Prostate gland (tissue), 2 donors: Measurements from ENCODE around the gene CFAP61.

Experiments used
- POLR2A ChIP-seq: fragments of 450-650 bp; IDR thresholded peaks from one replicate; pipeline ENCODE4 v1.6.1; 2016; ENCODE audit warnings: antibody characterized with exemption, mild to moderate bottlenecking
- POLR2AphosphoS5 ChIP-seq: sonication (generic); formaldehyde crosslinking; IDR thresholded peaks from one replicate; pipeline ENCODE4 v1.6.1; 2017; ENCODE audit warnings: antibody characterized with exemption
- TF ChIP-seq, protein P1 (sequence below), 4 experiments: fragments of 200-600 bp in 2 of 4; fragments of 450-650 bp in 2 of 4; sonication (generic) in 2 of 4; IDR thresholded peaks; 1 replicate in 3 of 4; 2 replicates in 1 of 4; pipeline ENCODE4 v1.5.1; 2016 to 2019; ENCODE audit warnings: antibody characterized with exemption in 4 of 4, mild to moderate bottlenecking in 2 of 4, moderate library complexity in 2 of 4

DNA sequence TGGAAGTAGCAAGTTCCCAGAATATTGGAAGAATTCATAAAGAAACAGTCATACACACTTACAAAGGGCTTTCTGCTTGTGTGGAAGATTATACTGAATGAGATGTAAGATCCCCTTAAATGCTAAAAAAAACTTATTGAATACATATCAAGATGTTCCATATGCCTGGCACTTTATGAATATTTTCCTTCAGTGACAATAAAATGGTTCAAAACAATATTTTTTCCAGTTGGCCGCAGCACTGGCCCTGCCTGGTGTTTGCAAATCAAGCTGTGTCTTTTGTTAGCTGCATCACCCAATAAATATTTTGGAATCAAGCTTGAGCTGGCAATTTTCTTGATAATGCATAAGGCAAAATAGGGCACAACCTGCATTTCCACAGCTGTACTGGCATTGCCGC, 51.2 kb downstream of the CFAP61 start:
- TF ChIP-seq, protein P1, sequence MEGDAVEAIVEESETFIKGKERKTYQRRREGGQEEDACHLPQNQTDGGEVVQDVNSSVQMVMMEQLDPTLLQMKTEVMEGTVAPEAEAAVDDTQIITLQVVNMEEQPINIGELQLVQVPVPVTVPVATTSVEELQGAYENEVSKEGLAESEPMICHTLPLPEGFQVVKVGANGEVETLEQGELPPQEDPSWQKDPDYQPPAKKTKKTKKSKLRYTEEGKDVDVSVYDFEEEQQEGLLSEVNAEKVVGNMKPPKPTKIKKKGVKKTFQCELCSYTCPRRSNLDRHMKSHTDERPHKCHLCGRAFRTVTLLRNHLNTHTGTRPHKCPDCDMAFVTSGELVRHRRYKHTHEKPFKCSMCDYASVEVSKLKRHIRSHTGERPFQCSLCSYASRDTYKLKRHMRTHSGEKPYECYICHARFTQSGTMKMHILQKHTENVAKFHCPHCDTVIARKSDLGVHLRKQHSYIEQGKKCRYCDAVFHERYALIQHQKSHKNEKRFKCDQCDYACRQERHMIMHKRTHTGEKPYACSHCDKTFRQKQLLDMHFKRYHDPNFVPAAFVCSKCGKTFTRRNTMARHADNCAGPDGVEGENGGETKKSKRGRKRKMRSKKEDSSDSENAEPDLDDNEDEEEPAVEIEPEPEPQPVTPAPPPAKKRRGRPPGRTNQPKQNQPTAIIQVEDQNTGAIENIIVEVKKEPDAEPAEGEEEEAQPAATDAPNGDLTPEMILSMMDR (IDR thresholded peaks at IDR 0.05), result no peak
- TF ChIP-seq POLR2A (no peak), POLR2AphosphoS5 (no peak)
